Fibroblast of peridontal ligament (primary cell): ENCODE results near the gene PARD3.

Experiments
- DNase-seq: peaks from one replicate; pipeline ENCODE4 v3.0.0-alpha.2; 2010; ENCODE audit errors: extremely low read depth

PARD3 gene

DNA sequence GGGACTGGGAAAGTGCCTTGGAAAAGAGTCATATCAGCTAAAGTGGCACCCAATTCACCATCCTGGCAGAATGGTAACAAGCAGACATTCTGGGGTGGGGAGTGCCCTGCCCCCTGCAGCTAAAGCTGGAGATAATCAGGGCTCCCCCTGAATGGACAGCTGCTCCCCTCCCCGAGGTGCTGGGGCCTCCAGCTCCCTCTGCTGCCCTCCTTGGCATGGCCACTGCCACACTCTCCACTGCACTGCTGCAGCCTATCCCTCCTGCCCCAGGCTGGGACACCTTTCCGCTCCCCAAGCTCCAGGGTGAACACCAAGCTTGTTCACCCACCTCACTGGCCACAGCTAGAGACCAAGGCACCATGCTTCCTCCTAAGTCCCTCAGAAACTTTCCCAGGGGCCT is 9.8 kb upstream of the PARD3 start:
- DNase-seq: no peak

DNA sequence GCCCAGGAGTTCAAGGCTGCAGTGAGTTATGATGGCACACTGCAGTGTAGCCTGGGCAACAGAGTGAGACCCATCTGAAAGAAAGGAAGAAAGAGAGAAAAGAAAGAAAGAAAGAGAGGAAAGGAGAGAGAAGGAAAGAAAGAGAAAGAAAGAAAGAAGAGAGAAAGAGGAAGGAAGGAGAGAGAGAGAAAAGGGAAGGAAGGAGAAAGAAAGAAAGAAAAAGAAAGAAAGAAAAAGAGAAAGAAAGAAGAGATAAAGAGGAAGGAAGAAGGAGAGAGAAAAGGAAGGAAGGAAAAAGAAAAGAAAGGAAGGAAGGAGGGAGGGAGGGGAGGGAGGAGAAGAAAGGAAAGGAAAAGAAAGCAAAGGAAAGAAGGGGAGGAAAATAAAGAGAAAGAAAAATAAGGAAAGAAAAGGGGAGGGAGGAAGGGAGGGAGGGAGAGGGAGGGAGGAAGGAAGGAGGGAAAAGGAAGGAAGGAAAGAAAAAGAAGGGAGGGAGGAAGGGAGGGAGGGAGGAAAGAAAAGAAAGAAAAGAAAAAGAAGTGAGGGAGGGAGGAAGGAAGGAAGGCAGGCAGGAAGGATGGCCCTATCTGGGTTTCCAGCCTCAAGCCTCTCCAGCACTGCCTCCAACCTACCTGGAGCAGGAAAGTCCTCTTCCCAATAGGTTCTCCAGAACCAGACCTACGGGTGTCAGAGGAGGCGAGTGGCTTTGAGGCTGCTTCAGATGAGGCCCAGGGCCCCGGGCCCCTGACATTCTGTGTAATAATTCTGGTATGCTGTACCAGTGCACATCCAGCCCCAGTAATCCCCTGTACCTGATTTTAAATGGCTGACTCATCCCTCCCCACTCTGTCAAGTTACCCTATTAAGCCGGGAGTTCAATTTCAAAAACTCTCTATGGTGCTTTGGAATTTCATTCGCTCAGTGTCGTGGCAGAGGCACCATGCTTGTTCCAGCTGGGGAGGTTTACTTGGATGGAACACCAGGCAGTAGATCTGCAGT is 6.8 kb upstream of the PARD3 start:
- no peak for DNase-seq

DNA sequence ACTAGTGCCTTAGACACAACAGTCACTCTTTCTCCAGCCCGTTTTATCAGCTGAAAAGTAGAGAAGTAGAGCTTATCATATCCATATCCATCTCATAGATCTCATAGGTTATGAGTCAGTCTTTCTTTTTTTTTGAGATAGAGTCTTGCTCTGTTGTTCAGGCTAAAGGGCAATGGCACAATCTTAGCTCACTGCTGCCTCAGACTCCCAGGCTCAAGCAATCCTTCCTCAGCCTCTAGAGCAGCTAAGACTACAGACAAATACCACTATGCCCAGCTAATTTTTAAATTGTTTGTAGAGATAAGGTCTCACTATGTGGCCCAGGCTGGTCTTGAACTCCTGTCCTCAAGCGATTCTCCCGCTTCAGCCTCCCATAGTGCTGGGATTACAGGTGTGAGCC is 2.5 kb upstream of the PARD3 start:
- no peak for DNase-seq

DNA sequence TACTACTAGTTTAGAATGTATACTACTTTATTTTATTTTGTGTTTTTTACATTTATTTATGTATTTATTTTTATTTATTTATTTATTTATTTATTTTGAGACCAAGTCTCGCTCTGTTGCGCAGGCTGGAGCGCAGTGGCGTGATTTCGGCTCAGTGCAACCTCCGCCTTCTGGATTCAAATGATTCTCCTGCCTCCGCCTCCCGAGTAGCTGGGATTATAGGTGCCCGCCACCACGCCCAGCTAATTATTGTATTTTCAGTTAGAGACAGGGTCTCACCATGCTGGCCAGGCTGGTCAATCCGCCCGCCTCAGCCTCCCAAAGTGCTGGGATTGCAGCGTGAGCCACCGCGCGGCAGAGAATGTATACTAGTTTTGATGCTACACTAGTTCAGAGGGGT is 2.0 kb upstream of the PARD3 start:
- DNase-seq: no peak

DNA sequence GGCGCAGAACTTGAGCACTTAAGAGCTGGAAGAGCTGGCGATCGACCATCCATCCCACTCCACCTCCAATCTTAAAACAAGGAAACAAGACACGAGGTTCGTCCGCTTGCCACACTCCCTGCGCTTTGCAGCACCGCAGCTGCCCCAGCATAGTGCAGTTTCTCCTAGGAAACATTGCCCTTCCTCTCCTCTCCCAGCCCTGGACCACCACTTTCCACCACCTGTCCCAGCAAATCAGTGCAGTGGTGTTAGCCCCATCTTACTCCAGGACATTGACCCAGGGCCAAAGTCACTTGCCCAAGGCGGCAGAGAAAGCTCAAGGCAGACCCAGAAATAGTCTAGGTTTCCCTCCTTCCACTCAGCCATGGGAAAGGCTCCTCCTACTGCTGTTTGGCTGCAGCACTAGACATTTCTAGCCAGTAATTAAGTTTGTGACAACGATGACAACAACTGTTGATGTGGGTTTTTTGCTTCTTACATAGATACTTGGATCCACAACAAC is 1.5 kb upstream of the PARD3 start:
- DNase-seq: peak; percentile 39

DNA sequence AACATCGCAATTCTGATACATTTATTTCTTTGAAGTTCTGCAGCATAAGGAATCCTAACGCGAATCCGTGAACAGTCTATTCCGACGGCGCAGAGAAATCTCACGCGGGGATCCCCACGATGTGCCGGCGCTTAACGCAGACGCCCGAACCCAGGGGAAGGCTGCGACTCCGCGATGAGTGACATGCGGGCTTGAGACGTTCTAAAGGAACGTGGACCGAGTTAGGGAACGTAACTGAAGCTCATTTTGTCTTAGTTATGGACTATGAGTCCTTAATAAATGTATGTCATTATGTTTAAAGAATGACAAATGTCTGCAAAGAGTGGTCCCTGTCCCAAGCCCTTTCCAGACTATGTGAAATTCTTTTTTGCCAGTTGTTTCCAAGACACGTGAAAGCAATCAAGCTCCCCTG is 995 bp upstream of the PARD3 start:
- DNase-seq: no peak

DNA sequence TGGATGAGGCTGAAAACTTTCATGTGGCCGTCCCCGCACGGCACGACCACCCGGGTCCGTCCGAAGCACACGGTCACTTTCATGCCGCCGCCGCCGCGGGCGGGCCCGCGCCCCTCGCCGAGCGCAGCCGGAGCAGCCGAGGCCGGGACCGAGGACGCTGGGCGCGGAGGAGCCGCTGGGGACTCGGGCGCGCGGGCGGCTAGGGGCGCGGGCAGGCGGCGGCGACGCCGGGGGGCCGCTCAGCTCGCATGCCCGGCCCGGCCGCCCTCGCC is 247 bp downstream of the PARD3 start:
- no peak for DNase-seq

DNA sequence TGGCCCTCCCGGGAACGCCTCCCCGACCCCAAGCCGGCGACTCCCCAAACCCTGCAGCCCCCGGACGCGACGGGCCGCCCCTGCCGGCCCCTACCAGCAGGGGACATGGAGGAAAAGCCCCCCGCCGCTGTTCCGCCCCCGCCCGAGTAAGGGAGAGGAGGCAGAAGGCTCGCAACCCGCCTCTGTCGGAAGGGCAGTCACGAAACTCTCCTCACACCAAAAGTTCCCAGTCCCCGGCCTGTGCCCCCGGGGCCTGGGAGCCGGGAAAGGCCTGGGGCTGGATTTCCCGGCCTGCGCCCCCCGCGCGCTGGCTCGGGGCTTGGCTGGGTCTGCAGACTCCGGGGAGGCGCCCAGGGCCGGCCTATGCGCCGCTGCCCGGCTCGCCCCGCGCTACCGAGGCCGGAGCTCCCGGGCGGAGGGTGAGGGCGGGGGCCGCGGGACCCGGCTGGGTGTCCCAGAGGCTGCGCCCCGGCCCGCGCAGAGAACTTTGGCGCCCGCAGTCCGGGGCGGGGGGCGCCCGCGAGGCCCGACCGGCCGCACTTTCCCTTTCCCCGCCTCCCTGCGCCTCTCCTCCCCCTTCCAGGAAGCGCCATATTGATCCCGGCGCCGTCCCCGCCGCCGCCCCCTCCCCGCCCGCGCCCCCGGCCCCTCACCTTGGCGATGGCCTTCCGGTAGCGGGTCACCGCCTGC is 728 bp downstream of the PARD3 start:
- peak; percentile 29 for DNase-seq

DNA sequence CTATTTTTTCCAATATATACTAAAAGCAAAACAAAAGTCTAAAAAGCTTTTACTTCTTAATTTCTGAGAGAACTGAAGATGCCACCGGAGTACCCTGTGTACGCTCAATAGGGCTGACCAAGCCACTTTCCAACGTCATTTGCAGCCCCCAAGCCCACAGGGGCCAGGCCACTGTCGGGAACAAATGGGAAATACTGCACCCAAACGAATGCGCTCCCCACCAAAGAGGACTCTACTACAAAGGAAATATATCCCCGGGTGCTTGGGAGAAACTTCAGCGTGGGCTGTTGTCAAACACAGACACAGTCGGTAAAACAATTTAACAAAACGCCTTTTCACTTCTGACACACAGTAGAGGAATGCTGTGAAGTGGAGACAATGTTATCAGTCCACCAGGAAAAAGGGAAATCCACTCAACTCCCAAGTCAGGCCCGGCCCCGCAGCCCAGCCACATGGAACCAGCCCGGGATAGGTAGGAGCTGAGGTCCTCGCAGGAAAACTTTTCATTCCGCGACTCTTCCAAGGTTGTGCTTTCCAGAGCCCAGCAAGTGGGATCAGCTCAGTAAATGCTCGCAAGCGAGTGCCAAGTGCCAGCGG is 1.4 kb downstream of the PARD3 start:
- peak; percentile 49 for DNase-seq

DNA sequence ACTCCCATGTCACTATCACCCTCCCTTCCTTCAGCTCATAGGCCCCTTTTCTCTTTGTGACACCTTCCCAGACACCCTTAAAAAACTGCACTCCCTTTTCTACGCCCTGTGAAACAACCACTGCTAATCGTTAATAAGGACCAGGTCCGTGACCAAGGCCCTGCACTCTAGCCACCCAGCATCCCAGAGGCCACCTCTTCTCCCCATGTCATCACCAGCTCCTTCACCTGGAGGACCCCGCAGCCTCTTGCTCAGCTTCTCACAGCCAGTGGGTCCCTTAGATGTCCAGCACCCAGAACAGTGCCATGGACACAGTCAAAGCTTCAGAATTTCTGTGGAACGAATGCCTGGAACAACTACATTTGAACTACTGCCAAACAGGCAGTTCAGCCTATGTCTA is 2.3 kb downstream of the PARD3 start:
- DNase-seq: no peak

DNA sequence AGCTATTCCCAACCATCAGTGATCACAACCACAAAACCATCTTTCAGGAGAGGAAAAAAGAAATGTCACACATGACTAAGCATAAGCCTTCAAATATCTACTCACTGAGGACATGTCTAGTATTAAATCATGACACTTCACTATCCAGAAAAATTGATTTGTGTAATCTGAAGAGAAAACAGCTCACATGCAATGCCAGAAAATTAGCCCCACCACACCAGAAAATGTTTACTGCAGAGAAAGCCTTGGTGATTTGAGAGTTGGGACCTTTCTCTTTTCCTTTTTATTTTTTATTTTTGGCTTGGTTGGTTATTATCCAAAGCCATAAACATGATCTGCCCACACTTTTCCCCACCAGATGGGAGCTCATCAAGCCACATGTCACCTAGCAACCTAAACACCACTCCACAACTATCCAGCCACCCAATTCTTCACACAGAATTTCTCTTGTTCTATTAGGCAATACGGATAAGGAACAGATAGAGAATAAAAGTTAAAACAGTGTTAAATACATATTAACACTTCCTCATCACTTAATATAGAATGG is 3.1 kb downstream of the PARD3 start:
- DNase-seq: peak; percentile 35

DNA sequence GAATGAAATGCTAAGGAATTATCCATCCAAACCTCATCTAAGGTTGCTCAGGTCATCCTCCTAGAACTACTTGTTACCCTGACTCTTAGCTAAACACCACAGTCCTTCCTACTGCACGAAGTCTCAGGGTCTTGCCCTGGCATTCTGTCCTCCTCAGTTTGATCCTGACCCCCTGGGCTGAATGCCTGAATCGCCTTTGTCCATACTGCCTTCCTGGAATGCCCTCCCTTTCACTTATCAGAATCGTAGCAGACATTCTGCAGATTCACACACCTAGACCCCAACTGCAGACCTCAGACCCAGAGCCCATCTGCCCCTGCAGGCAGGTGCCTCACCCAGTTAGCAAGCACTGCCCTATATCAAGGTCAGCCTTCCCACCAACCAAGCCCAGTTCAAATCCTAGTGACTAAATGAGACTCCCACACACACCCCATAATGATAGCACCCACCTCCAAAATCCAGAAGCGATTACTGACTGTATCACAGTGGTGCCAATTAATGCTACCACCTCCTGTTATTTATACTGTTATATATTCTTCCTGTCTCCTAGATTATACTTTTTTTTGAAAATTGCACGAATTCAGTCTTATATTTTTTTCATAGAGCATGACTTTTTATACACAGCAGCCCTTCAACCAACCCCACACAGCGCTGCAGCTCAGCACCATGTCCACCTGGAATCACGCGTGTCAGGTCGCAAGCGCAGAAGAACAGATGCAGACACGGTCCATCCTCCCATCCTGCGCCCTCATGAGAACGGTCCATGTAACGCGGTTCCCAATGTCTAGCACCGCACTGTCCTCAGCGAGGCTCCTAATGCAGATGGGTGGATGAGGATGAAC is 3.7 kb downstream of the PARD3 start:
- no peak for DNase-seq

DNA sequence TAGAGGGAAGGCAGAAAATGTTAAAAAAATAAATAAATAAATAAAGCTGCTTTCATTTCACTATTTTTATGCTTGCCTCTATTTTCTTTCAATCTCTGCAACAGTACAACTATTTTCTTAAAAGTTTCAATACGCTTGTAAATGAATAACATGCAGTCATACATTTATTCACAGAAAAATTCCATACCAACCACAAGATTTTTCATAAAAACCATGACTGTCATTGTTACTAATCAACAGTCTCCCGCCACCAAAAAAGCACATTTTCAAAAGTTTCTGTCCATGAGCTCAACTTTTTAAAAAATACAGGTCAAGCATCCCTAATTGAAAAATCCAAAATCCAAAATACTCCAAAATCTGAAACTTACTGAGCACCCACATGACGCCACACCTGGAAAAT is 5.3 kb downstream of the PARD3 start:
- peak; percentile 30 for DNase-seq

DNA sequence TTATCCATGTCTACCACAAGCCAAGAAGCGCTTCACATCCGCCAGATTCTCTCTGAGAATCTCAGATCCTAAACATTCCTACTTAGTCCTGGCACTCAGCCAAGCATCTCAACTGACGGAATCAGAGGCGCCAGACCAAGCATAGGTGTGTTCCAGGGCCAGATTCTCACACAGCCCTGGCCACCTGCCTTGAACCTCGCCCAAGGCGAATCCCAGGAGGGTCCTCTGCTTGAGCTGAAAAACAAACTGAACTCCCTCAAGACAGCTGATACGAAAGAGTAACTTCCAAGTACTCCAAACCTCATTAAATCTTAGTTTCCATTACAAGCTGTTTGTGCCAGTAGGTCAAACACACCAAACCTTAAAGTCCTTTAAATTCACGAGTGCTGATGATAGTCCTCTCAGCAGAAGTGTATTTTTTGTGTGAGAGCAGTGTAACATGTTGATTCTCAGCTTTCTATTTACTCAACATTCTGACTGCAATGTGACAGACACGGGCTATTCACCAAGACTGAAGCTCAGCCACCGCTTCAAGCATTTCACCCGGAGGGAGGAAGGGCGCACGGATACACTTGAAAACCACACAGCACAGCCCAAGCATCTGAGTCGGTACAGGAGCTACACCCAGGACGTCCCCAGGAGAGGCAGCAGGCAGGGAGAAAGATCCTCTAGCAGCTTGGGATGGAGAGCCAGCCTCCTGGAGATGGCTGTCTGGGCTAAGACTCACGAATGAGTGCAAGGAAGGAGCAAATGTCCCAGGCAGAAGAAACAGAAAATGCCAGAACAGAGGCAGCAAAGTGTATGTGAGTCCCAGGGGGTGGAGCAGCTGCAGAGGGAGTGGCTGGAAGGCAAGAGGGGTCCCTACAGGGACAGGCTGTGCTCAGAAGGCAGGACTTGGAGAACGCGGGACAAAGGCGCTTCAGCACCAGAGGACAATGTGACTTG is 6.0 kb downstream of the PARD3 start:
- peak; percentile 39 for DNase-seq

DNA sequence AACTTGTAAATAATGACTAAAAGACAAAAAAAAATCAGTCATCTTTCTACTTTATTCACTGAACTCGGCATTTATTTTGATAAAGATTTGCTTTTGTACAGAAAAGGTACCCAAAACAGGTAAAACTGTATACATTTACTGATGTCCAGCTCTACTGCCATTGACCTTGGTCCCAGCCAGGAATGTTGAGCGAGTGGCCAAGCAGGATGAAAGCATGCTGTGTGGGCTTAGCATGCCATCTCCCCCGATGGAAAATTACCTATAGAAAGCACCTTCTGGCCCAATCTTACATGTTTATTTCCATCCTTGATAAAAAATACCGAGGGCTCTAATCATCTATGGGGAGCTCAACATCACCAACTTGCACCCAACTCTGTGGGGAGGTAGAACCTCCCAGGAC is 6.8 kb downstream of the PARD3 start:
- no peak for DNase-seq

DNA sequence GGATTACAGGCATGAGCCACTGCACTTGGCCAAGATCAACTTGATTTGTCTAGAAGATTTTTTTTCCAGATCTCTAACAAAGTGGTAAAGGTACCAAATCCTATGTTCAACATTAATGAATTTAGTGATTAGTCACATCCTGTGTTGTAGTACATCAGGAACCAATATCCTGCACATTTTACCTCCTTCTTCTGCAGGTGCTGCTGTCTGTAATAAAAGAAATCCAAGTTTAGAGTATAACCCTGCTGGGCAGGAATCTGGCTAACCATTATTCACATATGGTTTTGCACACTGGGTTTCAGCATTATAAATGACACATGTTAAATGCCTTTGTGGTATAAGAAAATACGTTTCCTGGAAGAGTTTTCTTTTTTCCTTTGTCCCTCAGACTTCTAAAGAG is 10.8 kb downstream of the PARD3 start:
- DNase-seq: no peak

DNA sequence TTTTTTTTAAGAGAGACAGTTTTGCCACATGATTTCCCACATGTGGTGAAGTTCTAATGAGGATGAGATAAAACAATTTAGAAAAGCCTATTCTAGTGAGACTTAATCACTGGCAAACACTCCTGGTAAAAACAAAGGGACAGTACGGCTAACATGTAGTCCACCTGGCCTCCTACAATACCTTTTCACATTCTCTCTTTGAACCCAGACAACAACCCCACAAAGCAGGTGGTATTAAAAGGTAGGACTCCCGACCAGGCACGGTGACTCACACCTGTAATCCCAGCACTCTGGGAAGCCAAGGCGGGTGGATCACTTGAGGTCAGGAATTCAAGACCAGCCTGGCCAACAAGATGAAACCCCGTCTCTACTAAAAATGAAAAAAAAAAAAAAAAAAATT is 12.4 kb downstream of the PARD3 start:
- no peak for DNase-seq

DNA sequence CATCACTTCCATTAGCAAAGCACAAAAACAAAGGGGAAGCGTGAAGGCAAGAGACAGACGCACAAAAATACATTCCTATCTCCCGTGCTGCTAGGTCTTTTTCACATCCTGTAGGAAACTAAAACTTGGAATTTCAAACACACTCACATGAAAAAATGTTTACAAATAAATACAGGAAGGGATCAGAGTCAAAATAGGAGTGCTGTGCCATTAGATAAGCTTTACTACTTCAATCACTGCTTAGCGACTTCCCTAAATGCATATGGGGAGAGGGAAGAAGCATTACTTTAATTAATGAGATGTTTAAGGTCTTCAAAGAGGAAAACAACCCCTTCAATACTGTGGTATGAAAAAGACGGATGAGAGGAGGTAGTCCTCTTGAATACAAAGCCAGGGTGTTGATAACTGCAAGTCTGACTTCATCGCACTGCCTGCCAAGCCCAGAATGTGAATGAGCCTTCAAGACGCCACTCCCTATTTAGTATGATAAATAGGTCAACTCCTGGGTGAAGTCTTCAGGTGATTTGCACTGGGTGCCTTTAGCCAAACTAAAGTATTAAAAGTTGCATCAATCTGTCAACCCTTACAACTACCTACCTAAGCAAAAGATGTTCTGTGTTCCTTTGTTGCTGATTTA is 13.9 kb downstream of the PARD3 start:
- DNase-seq: no peak

DNA sequence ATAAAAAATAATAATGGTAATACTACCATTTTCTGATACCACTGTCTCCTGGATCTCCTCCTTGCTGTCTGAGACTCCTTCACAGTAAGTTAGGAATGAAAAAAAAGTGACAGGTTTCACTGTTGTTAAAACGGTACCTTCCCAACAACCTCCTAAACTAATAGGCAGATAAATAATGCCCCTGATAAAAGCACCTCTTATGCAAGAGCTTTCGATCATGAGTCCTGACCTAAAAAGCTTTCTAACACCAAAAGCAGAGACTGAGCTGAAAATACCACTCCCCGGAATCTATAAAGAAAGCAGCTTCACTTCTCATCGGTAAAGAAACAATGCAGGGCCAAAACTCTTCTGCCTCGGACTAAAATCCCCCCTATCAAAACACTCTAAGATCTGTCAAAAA is 14.5 kb downstream of the PARD3 start:
- no peak for DNase-seq

DNA sequence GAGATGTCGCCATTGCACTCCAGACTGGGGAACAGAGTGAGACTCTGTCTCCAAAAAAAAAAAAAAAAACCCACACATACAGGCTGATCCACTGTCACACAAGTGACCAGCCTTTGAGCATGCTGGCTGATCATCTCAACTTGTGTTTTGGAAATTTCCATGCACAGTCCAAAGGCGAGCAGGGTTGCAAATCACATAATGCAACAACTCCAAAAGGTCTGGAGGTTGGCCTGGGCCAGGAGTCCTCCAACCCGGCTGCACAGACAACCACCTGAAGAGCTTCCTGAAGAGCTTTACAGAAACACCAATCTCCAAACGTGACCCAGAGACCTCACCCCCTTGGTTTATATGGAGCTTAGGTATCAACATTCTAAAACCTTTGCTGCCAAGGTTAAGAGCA is 16.4 kb downstream of the PARD3 start:
- DNase-seq: no peak
